ENCODE measurements around the gene XRCC6.

GRCh38 chr22:41571786-41572185 is 49.3 kb upstream of the XRCC6 start:
- TF ChIP-seq CTCF (conservative IDR thresholded peaks at IDR 0.05; ENCODE audit: low read length) (no peak), EZH2phosphoT487 (IDR thresholded peaks at IDR 0.05; ENCODE audit: borderline replicate concordance) (no peak)

Measured in Loucy (cell line).